Nephron (organoid): ENCODE data around the gene PPIL6.
A peak's percentile ranks its signal among the peaks of the same experiment; 100 is the strongest.

ENCODE experiments used
- H3K27ac Mint-ChIP-seq, 3 experiments: 2 replicates each; pipeline ENCODE4 v1.8.0; 2020; ENCODE audit warnings: mixed read lengths in 3 of 3, mild to moderate bottlenecking in 2 of 3, moderate library complexity in 1 of 3
- H3K27me3 Mint-ChIP-seq: 2 replicates; pipeline ENCODE4 v1.8.0; 2021; ENCODE audit warnings: low read depth, mild to moderate bottlenecking, moderate library complexity, mixed read lengths
- H3K36me3 Mint-ChIP-seq: 2 replicates; pipeline ENCODE4 v1.8.0; 2020; ENCODE audit warnings: low read depth, mixed read lengths
- H3K4me1 Mint-ChIP-seq: 2 replicates; pipeline ENCODE4 v1.8.0; 2020; ENCODE audit warnings: mixed read lengths
- H3K4me3 Mint-ChIP-seq, 3 experiments: 2 replicates each; pipeline ENCODE4 v1.8.0; 2020; ENCODE audit warnings: mild to moderate bottlenecking in 3 of 3, mixed read lengths in 3 of 3, moderate library complexity in 2 of 3
- H3K9me3 Mint-ChIP-seq: 2 replicates; pipeline ENCODE4 v1.8.0; 2020; ENCODE audit warnings: mixed read lengths
- TF ChIP-seq, protein P1 (sequence below), 3 experiments: fragments of 200-600 bp; sonication (generic); IDR thresholded peaks; one replicate each; pipeline ENCODE4 v1.5.0; 2021; ENCODE audit warnings: antibody characterized with exemption in 3 of 3; ENCODE audit not compliant: unreplicated experiment in 3 of 3

The PPIL6 gene

DNA sequence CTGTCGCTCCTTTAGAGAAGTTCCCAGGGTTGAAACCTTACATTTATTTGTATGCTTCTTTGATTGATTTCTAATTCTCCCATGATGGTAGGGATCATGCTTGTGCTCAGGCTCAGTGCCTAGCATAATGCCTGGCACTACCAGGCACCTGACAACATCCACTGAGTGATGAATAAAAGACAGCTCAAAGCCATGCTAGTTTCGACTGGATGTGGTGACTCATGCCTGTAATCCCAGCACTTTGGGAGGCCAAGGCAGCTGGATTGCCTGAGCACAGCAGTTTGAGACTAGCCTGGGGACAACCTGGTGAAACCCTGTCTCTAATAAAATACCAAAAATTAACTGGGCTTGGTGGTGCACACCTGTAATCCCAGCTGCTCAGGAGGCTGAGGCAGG, 46.5 kb downstream of the PPIL6 start:
- H3K9me3 Mint-ChIP-seq, result no peaks in the 10 kb centered on the region
- no peaks in the 10 kb centered on the region for H3K36me3 Mint-ChIP-seq
- H3K4me3 Mint-ChIP-seq, result no peak overlapping the region
- H3K27me3 Mint-ChIP-seq, result no peaks in the 10 kb centered on the region
- TF ChIP-seq, protein P1, sequence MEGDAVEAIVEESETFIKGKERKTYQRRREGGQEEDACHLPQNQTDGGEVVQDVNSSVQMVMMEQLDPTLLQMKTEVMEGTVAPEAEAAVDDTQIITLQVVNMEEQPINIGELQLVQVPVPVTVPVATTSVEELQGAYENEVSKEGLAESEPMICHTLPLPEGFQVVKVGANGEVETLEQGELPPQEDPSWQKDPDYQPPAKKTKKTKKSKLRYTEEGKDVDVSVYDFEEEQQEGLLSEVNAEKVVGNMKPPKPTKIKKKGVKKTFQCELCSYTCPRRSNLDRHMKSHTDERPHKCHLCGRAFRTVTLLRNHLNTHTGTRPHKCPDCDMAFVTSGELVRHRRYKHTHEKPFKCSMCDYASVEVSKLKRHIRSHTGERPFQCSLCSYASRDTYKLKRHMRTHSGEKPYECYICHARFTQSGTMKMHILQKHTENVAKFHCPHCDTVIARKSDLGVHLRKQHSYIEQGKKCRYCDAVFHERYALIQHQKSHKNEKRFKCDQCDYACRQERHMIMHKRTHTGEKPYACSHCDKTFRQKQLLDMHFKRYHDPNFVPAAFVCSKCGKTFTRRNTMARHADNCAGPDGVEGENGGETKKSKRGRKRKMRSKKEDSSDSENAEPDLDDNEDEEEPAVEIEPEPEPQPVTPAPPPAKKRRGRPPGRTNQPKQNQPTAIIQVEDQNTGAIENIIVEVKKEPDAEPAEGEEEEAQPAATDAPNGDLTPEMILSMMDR (IDR thresholded peaks at IDR 0.05; ENCODE audit: unreplicated experiment in 3 of 3), result no peak
- peaks cover 7% of the 10 kb centered on the region for H3K4me1 Mint-ChIP-seq
- H3K27ac Mint-ChIP-seq, result no peak overlapping the region

DNA sequence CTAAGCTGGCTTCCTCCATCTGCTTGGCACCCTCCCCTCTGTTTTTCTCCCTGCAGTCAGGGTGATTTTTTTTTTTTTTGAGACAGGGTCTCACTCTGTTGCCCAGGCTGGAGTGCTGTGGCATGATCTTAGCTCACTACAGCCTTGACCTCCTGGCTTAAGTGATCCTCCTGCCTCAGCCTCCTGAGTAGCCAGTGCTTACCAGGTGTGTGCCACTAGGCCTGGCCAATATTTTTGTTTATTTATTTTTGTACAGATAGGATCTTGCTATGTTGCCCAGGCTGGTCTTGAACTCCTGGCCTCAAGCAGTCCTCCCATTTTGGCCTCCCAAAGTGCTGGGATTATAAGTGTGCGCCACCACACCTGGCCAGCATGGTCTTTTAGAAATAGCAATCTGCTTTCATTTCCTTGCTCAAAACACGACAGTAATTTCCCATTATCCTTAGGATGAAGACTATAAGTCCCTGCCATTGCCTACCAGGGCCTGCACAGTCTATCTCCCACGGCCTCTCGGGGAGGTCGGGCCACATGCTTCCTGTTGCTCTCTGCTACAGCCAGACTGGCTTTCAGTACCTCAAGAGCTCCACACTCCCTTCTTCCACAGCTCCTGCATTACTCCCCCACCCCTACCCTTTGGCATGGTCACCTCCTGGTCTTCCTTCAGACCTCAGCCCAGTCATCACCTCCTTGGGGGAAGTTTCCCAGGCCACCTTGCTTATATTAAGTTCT, 47.1 kb downstream of the PPIL6 start:
- H3K4me1 Mint-ChIP-seq, result peaks cover 7% of the 10 kb centered on the region
- no peaks in the 10 kb centered on the region for H3K27me3 Mint-ChIP-seq
- no peak overlapping the region for H3K27ac Mint-ChIP-seq
- H3K9me3 Mint-ChIP-seq, result no peaks in the 10 kb centered on the region
- no peak overlapping the region for H3K4me3 Mint-ChIP-seq
- TF ChIP-seq, protein P1 (IDR thresholded peaks at IDR 0.05; ENCODE audit: unreplicated experiment in 3 of 3), result no peak
- no peaks in the 10 kb centered on the region for H3K36me3 Mint-ChIP-seq

DNA sequence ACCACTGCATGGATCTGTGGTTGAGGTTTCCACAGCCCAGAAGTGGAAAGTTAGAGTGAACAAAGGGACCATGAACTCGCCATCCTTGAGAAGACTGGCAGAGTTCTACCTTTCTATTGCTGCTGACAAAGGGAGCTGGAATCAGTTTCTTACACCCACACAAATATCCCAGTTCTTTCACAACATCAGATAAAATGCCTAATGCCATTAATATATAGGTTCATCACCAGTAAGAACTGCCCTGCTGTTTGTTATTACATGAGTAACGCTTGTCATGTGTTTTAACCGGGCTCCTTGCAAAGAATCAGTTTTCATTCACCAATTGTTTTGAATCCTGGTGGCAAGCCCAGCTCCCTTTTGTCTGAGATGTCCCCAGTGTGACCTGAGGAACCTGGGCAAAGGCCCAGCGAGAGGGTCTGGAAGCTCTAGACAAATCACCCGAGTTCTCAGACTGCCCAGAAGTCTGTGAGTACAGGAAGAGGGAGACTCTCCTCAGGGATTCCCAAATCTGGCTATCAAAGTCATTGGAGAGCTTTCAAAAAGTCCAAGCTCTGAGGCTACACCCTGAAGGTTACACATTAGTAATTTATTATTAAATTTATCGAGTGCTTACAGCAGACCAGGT, 50.7 kb downstream of the PPIL6 start:
- peak overlapping the region in 1 of 3 experiments; percentile 21 for H3K27ac Mint-ChIP-seq
- TF ChIP-seq, protein P1 (IDR thresholded peaks at IDR 0.05; ENCODE audit: unreplicated experiment in 3 of 3), result no peak
- H3K4me3 Mint-ChIP-seq, result no peak overlapping the region
- H3K36me3 Mint-ChIP-seq, result no peaks in the 10 kb centered on the region
- no peaks in the 10 kb centered on the region for H3K27me3 Mint-ChIP-seq
- H3K4me1 Mint-ChIP-seq, result peaks cover 23% of the 10 kb centered on the region
- H3K9me3 Mint-ChIP-seq, result no peaks in the 10 kb centered on the region

DNA sequence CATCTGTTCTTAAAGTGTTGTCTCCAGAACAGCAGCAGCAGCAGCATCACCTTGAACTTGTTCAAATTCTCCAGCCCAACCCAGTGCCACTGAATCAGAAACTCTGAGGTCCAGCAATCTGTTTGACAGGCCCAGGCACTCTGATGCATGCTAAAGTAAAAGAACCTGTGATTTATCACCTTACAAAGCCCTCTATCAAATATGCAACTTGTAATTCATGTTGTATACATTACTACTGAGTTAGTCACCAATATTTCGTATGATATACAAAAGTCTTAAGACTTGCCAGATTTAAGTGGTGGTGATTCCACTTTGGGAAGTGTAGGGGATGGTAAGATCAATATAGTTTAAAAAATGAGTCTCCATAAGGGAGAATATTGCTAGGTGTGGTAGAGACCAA, 52.2 kb downstream of the PPIL6 start:
- H3K27ac Mint-ChIP-seq, result no peak overlapping the region
- no peaks in the 10 kb centered on the region for H3K36me3 Mint-ChIP-seq
- TF ChIP-seq, protein P1 (IDR thresholded peaks at IDR 0.05; ENCODE audit: unreplicated experiment in 3 of 3), result no peak
- H3K27me3 Mint-ChIP-seq, result no peaks in the 10 kb centered on the region
- H3K9me3 Mint-ChIP-seq, result no peaks in the 10 kb centered on the region
- H3K4me3 Mint-ChIP-seq, result no peak overlapping the region
- peaks cover 35% of the 10 kb centered on the region for H3K4me1 Mint-ChIP-seq

DNA sequence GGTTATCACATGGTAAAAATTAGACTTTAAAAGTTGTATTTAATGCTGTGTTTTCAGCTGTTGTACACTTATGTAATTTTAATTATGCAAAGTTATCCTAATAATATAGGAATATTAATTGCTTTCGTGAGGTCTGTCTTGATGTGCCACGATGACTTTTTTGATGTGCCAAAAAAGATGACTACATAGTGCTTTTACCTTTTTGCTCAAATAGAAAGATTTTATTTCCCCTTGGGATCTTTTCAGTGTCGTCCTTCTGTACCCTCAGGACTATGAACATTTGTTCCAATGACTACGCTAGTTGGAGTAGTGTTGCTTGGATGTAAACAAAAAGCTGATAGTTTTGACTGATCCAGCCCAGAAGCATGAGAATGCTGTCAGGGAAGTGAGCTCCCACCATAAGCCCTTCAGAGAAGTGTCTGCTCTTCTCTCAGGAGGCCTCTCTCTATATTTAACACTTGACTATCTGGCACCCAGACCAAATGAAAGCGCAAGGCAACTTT, 56.9 kb downstream of the PPIL6 start:
- peak overlapping the region; percentile 100 for H3K27ac Mint-ChIP-seq
- H3K4me3 Mint-ChIP-seq, result peak overlapping the region; percentile 95 to 98 (median 97)
- H3K27me3 Mint-ChIP-seq, result no peaks in the 10 kb centered on the region
- peaks cover 6% of the 10 kb centered on the region for H3K36me3 Mint-ChIP-seq
- H3K9me3 Mint-ChIP-seq, result no peaks in the 10 kb centered on the region
- H3K4me1 Mint-ChIP-seq, result peaks cover 51% of the 10 kb centered on the region
- TF ChIP-seq, protein P1 (IDR thresholded peaks at IDR 0.05; ENCODE audit: unreplicated experiment in 3 of 3), result peak in 2 of 3 experiments; percentile 33 to 46
